Posterior vena cava (tissue), 2 donors: ENCODE measurements around the gene PCED1A. TPM values are rescaled to one million over a fixed set of nuclear protein-coding genes. Genes with fewer than 3 reads are reported as not detected.
"Not testable (repeated sequence)": the region's sequence is repeated elsewhere in the genome, so short reads cannot be mapped to it uniquely, and the experiment has no call there.

Experiments used
- DNase-seq: peaks from one replicate; pipeline ENCODE4 v3.0.0-alpha.2; 2020; ENCODE audit warnings: low spot score
- intact Hi-C, 2 donors: fragments of 100-400 bp; cut with DNase I; formaldehyde crosslinking; loops; one replicate each; pipeline versions ENCODE4 v1.14.1 to v1.14.2; 2022 to 2023
- total RNA-seq, 2 donors: library from RNA; stranded (reverse); fragmentation: NEBNext Ultra II Directional; extraction: Animal tissue kit (Norgen Biotek cat#: 25700); gene quantifications; one replicate each; pipeline ENCODE4 v1.2.1, GENCODE V29; 2021
- donor health status: DM: yes; HTN: yes; CAD: no.
- donor health status: DM: yes; HTN: yes; CAD: no.

Gene PCED1A
- total RNA-seq, 2 donors from 2014 or later = 20.1 to 24.8 TPM

DNA sequence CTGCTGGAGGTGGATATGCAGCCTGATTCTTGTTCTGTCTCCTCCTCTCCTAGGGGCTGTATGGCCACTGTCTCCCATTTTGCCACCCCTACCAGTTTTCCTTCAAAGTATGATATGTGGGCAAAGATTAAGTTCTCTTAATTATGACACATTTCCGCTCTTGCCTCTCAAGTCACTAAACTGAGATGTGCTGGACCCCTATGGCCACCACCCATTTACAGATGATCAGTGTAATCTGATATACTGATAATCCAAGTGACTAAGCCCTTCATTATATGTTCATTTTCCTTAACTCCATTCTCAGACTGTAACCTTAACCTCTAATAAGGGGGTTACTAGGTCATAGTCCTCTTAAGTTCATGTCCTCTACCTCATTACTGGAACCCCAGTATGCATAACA, 26.4 kb downstream of the PCED1A start:
- no peak for DNase-seq
- intact Hi-C loops = no loop called here

GRCh38 chr20:2812189-2812588, 28.3 kb downstream of the PCED1A start:
- intact Hi-C loops = no loop called here
- DNase-seq = no peak

DNA sequence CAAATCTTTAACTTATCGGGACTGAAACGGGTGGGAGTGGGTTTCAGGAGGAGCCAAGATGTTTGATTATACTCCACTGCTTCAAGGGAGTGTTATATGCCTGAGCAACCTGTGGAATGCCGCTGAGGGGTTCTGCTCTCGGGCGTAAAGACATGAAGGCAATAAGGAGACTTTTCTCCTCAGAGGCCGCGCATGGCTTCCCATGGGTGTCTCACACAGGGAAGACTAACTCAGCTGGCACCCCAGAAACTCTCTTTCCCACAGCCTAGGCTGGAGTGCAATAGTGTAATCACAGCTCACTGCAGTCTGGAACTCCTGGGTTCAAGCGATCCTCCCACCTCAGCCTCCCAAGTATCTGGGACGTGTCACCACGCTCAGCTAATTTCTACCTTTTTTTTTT, 30.8 kb downstream of the PCED1A start:
- DNase-seq = no peak
- intact Hi-C loops = no loop called here

DNA sequence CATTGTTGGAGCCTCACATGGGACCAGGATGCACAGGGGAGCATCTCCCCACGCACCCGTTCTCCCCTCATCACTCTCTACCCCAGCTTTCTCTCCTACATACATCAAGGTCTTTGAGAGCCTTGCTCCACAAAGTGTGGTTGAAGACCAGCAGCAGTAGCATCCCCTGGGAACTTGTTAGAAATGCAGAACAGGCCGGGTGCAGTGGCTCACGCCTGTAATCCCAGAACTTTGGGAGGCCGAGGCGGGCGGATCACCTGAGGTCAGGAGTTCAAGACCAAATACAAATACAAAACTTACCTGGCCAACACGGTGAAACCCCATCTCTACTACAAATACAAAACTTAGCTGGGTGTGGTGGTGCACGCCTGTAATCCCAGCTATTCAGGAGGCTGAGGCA, 32.5 kb downstream of the PCED1A start:
- DNase-seq, intact Hi-C loops: not testable (repeated sequence)

DNA sequence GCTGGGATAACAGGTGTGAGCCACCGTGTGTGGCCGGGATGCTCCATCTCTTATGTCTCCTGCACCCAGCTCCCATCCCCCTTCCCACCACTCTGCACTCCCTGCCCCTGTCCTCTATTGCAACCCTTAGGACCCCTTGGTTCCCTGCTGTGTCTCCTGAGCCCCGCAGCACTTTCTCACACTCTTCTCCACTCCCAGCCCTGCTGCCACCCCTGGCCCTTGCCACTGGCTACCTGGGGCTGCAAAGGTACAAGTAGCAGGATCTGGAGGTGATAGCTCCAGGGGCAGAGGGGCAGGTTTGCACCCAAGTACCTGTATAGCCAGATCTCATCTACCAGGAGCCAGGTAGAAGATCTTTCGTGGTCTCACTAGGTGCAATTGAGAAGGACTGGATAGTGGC, 33.4 kb downstream of the PCED1A start:
- DNase-seq = no peak
- intact Hi-C loops = no loop called here

GRCh38 chr20:2806351-2806701, 34.1 kb downstream of the PCED1A start:
- intact Hi-C loops = no loop called here
- DNase-seq = no peak

GRCh38 chr20:2805689-2806350, 34.6 kb downstream of the PCED1A start:
- intact Hi-C loops = no loop called here
- no peak for DNase-seq

DNA sequence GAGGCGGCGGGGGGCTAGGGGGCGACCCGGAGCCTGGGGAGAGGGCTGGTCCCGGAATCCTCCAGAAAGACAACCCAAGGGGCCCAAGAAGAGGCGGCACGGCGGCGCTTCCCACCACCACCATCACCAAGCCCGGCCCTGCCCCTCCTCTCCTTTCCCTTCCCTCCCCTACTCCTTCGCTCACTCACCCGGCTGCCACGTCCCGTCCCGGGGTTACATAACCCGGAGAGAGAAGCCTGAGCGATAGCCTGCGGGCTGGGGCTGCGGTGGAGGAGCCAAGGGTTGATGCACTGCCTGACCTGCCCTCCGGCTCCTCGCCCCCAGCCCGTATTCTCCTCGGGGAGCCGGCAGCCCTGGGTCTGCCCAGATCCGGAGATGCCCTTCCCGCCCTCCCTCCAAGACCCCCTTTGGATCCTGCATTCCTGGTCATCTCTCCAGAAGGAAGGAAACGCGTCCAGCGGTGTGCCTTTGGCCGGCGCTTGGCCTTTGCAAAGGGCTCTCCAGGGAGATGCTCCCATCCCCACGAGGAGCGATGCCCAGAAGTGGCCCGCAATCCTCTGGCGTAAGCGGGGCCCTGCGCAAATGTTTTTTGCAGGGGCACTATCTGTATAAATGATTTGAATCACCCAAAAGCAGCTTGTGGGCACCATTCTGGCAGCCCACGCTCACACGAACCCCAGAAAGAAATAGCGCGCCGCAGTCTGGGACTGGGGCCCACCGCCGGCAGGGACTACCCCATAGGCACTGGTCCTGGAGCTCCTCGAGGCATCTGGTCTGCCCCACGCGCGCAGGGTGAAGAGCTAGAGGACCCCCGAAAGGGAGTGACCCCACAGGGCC, 35.4 kb downstream of the PCED1A start:
- intact Hi-C loops = no loop called here
- no peak for DNase-seq

- intact Hi-C loops = no loop called here
- no peak for DNase-seq
Observed at GRCh38 chr20:2804041-2804828, 36.2 kb downstream of the PCED1A start.

GRCh38 chr20:2801286-2801728, 39.1 kb downstream of the PCED1A start:
- DNase-seq = no peak
- intact Hi-C loops = no loop called here

- intact Hi-C loops = no loop called here
Observed at GRCh38 chr20:2800521-2801285, 39.8 kb downstream of the PCED1A start, which contains the start of gene CPXM1. TSS of gene CPXM1 (minus strand) at chr20:2800627. CDS start at chr20:2800572, 55 bp downstream.

DNA sequence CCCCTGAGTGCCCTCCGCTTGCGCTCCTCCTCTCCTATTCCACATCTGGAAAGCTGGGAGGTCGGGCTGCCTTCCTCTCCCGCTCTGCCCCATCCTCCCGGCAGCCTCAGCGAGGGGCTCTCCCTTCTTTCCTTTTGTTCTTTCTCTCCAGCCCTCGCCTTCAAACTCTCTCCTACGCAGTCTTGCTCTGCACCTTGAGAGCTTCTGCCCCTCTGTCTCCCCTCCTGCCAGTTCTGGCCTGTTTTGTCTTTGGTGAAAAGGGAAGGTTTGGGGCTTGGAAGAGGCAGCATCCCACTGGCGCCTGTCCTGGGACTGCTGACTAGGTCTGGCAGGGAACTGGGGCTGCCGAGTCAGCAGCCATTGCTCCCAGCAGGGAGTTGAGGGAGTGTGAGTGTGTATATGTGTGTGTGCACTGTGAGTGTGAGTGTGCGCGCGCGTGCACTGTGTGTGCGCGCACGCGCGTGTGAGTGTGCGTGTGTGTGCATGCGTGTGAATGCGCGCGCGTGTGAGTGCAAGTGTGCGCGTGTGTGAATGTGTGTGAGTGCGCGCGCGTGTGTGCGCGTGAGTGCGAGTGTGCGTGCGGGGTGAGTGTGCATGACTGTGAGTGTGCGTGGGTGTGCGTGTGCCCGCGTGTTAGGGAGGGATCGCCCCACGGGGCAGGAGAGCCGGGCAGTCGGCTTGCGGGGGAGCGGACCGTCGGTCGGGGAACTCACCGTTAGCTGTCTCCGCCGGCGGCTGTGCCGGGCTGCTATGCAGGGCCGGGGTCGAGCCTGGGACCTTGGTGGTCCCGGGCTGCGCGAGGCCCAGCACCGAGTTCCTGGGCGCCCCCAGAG, 40.6 kb downstream of the PCED1A start:
- DNase-seq = no peak

More at GRCh38 chr20:2800521-2801285, 39.8 kb downstream of the PCED1A start, which contains the start of gene CPXM1:
- peak; percentile 85 for DNase-seq

GRCh38 chr20:2799271-2799670, 41.2 kb downstream of the PCED1A start:
- intact Hi-C loops = no loop called here

More for the DNA sequence above, 40.6 kb downstream of the PCED1A start:
- intact Hi-C loops = no loop called here

GRCh38 chr20:2798814-2799213, 41.6 kb downstream of the PCED1A start:
- intact Hi-C loops = no loop called here

More at GRCh38 chr20:2799271-2799670, 41.2 kb downstream of the PCED1A start:
- no peak for DNase-seq

GRCh38 chr20:2798095-2798805, 42.2 kb downstream of the PCED1A start:
- no peak for DNase-seq
- intact Hi-C loops = no loop called here

More at GRCh38 chr20:2798814-2799213, 41.6 kb downstream of the PCED1A start:
- no peak for DNase-seq

GRCh38 chr20:2797136-2797983, 43.1 kb downstream of the PCED1A start:
- DNase-seq = peak; percentile 52
- intact Hi-C loops = no loop called here
